MM.1S (cell line): ENCODE results near the gene FYN.

ENCODE experiments used
- DNase-seq: peaks from one replicate; pipeline ENCODE4 v3.0.0-alpha.2; 2015
- H2AFZ ChIP-seq: fragments of 300-600 bp; sonication (generic); 2 replicates; pipeline ENCODE4 v1.6.0; 2016; ENCODE audit warnings: antibody characterized with exemption, low read length
- H3F3A ChIP-seq: fragments of 300-600 bp; sonication (generic); 2 replicates; pipeline ENCODE4 v1.6.1; 2016; ENCODE audit warnings: mild to moderate bottlenecking, antibody characterized with exemption, low read length, moderate library complexity, mixed read lengths; ENCODE audit not compliant: insufficient read depth
- H3K27ac ChIP-seq: fragments of 300-600 bp; sonication (generic); 2 replicates; pipeline ENCODE4 v1.5.1; 2016; ENCODE audit warnings: mild to moderate bottlenecking, low read length
- H3K27me3 ChIP-seq: fragments of 300-600 bp; sonication (generic); replicated peaks from 2 replicates; pipeline ENCODE4 v1.6.0; 2016; ENCODE audit warnings: low read length; ENCODE audit not compliant: insufficient read depth
- H3K36me3 ChIP-seq: fragments of 300-600 bp; sonication (generic); replicated peaks from 2 replicates; pipeline ENCODE4 v1.6.1; 2016; ENCODE audit warnings: mild to moderate bottlenecking, low read length, mixed read lengths; ENCODE audit not compliant: insufficient read depth
- H3K4me1 ChIP-seq: fragments of 300-600 bp; sonication (generic); 2 replicates; pipeline ENCODE4 v1.6.1; 2016; ENCODE audit warnings: low read length, mixed read lengths
- H3K4me2 ChIP-seq: fragments of 300-600 bp; sonication (generic); 2 replicates; pipeline ENCODE4 v1.6.0; 2016; ENCODE audit warnings: low read depth, low read length
- H3K4me3 ChIP-seq: fragments of 300-600 bp; sonication (generic); 2 replicates; pipeline ENCODE4 v1.5.1; 2016; ENCODE audit warnings: low read length, mixed read lengths
- H3K79me2 ChIP-seq: fragments of 300-600 bp; sonication (generic); 2 replicates; pipeline ENCODE4 v1.6.1; 2016; ENCODE audit warnings: mixed run types, low read length, mixed read lengths
- H3K9ac ChIP-seq: fragments of 300-600 bp; sonication (generic); 2 replicates; pipeline ENCODE4 v1.6.1; 2016; ENCODE audit warnings: low read length, mixed read lengths
- H3K9me2 ChIP-seq: fragments of 300-600 bp; sonication (generic); replicated peaks from 2 replicates; pipeline ENCODE4 v1.6.1; 2016; ENCODE audit warnings: mild to moderate bottlenecking, low read length, mixed read lengths; ENCODE audit not compliant: insufficient read depth
- H3K9me3 ChIP-seq: fragments of 300-600 bp; sonication (generic); replicated peaks from 2 replicates; pipeline ENCODE4 v1.6.1; 2016; ENCODE audit warnings: mild to moderate bottlenecking, low read length, mixed read lengths; ENCODE audit not compliant: insufficient read depth
- H4K20me1 ChIP-seq: fragments of 300-600 bp; sonication (generic); 2 replicates; pipeline ENCODE4 v1.6.1; 2016; ENCODE audit warnings: mild to moderate bottlenecking, low read length, moderate library complexity, mixed read lengths; ENCODE audit not compliant: insufficient read depth
- CTCF ChIP-seq: fragments of 300-600 bp; sonication (generic); IDR thresholded peaks from 2 replicates; pipeline ENCODE4 v1.5.1; 2016; ENCODE audit warnings: antibody characterized with exemption, low read length, mixed read lengths
- EZH2 ChIP-seq: fragments of 300-600 bp; sonication (generic); optimal IDR thresholded peaks from 2 replicates; pipeline ENCODE3; 2017; ENCODE audit warnings: low read depth, mild to moderate bottlenecking, antibody characterized with exemption, low read length, mixed read lengths
- EZH2phosphoT487 ChIP-seq: fragments of 300-600 bp; sonication (generic); IDR thresholded peaks from 2 replicates; pipeline ENCODE4 v1.6.1; 2018; ENCODE audit warnings: antibody characterized with exemption, low read length

FYN gene

DNA sequence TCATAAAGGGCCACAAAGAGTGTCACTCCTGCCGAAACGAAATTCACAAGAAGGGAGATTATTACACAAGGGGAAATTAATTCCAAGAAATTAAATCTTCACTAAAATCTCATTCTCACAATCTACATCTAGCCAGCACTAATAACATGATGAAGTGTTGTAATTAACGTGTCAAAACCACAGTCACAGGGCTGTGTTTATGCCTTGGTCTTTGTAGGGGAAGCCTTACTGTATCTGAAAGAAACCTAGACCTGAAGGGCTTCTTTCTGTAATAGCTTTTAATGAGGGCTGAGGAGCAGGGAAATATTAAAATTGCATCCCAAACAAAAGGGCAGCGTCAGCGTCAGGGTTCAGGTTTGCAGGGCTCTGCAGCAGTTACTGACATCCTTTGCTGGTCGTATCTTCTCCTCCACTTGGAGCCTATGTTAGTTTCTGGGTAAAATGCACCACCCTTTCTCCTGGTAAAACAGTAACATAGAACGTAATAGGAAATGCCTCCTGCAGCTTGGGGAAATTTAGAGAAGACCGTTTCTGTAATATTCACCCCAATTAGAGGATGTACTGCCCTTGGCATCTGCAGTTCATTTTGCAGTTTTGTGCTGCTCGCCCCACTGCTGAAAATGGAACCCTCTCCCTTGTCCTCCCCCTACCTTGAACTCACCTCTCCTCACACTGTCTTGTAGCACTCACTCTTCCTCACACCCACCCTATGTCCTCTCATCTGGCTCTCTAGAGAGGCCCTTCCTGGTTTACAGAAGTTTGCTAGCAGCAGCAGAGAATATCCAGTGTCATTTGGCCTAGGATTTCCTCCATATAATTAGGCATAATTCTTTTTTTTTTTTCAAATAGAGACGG, 158.6 kb downstream of the FYN start:
- Histone ChIP-seq H3K36me3 (no peaks in the 10 kb centered on the region), H3F3A (no peaks in the 10 kb centered on the region)

GRCh38 chr6:111713811-111714210, 159.4 kb downstream of the FYN start:
- Histone ChIP-seq H3K9ac (no peak overlapping the region), H3F3A (no peaks in the 10 kb centered on the region), H3K79me2 (no peaks in the 10 kb centered on the region), H3K9me3 (no peaks in the 10 kb centered on the region), H4K20me1 (no peaks in the 10 kb centered on the region), H2AFZ (no peak overlapping the region), H3K4me2 (no peak overlapping the region), H3K27ac (no peak overlapping the region), H3K27me3 (no peaks in the 10 kb centered on the region), H3K36me3 (no peaks in the 10 kb centered on the region), H3K4me1 (no peaks in the 10 kb centered on the region), H3K4me3 (no peak overlapping the region), H3K9me2 (no peaks in the 10 kb centered on the region)
- no peak for TF ChIP-seq EZH2phosphoT487
- TF ChIP-seq EZH2 = no peak
- DNase-seq = no peak

More for the DNA sequence above, 158.6 kb downstream of the FYN start:
- Histone ChIP-seq H4K20me1 (no peaks in the 10 kb centered on the region), H3K79me2 (no peaks in the 10 kb centered on the region), H2AFZ (no peak overlapping the region), H3K4me2 (no peak overlapping the region), H3K9me2 (no peaks in the 10 kb centered on the region), H3K9ac (no peak overlapping the region), H3K4me3 (no peak overlapping the region), H3K4me1 (no peaks in the 10 kb centered on the region), H3K27ac (no peak overlapping the region), H3K9me3 (no peaks in the 10 kb centered on the region), H3K27me3 (no peaks in the 10 kb centered on the region)
- TF ChIP-seq EZH2phosphoT487 (no peak), CTCF (no peak), EZH2 (no peak)
- DNase-seq = no peak

DNA sequence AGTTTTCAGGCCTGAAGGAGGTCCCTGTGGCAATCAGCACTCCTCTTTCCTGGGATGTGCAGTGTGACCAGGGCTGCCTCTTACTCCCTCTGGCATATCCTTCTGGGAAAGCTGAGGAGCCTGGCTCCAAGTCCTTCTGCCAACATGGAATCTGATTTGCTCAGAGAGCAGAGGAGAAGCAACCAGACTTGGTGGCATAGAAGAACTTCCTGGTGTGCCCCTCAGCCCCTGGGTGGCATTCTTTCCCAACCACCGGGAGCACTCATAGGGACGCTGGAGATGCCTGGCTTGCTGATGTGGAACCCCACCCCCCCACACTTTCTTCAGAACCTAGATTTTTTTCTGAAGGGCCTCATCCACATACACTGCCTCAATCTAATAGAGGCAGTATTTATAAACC, 160.0 kb downstream of the FYN start:
- H3K27ac ChIP-seq = no peak overlapping the region
- no peak overlapping the region for H3K4me3 ChIP-seq
- H2AFZ ChIP-seq = no peak overlapping the region
- DNase-seq = no peak
- H3F3A ChIP-seq = no peaks in the 10 kb centered on the region
- no peaks in the 10 kb centered on the region for H3K9me2 ChIP-seq
- TF ChIP-seq EZH2 = no peak
- H3K36me3 ChIP-seq = no peaks in the 10 kb centered on the region
- no peaks in the 10 kb centered on the region for H3K4me1 ChIP-seq
- no peaks in the 10 kb centered on the region for H3K79me2 ChIP-seq
- no peak overlapping the region for H3K9ac ChIP-seq
- no peaks in the 10 kb centered on the region for H3K9me3 ChIP-seq
- H3K4me2 ChIP-seq = no peak overlapping the region
- no peaks in the 10 kb centered on the region for H4K20me1 ChIP-seq
- no peaks in the 10 kb centered on the region for H3K27me3 ChIP-seq

DNA sequence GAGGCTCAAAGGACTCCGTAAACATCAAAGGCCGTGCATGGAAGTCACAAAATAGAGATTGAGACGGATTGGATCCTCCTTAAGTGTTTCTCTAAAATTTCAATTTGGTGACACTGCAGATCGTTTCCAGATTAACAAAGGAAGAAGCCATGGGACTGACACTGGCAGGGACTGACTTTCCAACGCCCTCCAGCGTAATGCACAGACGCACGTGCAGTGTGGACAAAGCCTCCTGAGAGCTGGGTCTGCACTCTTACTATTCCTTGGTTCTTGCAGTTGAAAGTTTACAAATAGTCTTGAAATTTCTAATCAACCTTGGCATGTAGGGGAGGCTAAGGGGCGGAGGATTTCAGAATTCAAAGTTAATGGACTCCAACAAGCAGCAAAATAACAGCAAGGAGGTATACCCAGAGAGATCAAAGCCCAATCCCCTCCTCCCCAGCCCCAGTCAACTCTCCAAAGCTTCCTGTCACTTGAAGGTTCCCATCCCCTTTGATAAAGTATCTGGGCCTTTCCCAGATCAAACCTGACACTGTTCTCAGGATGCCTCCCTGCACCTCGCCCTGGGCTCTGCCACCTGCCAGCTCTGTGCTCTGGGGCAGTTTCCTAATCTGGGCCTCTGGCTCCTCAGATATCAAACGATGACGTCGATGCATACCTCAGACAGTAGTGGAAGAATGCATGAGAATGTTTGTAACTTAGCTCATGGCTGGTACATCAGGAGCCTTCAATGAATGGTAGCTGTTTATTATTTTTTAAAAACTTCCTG, 161.1 kb downstream of the FYN start:
- H4K20me1 ChIP-seq = no peaks in the 10 kb centered on the region
- TF ChIP-seq EZH2phosphoT487 (no peak), CTCF (no peak), EZH2 (no peak)
- H3K27ac ChIP-seq = no peak overlapping the region
- DNase-seq = no peak
- no peak overlapping the region for H3K4me3 ChIP-seq
- H3K9ac ChIP-seq = no peak overlapping the region
- no peaks in the 10 kb centered on the region for H3K79me2 ChIP-seq
- H3F3A ChIP-seq = no peaks in the 10 kb centered on the region
- no peaks in the 10 kb centered on the region for H3K4me1 ChIP-seq
- no peak overlapping the region for H2AFZ ChIP-seq
- no peaks in the 10 kb centered on the region for H3K36me3 ChIP-seq
- no peaks in the 10 kb centered on the region for H3K9me2 ChIP-seq
- H3K27me3 ChIP-seq = no peaks in the 10 kb centered on the region
- H3K4me2 ChIP-seq = no peak overlapping the region
- H3K9me3 ChIP-seq = no peaks in the 10 kb centered on the region
